ENCODE data around the gene SPATS2. TPM values are rescaled to one million over a fixed set of nuclear protein-coding genes. Genes with fewer than 3 reads are reported as not detected.
A peak's percentile ranks its signal among the peaks of the same experiment; 100 is the strongest.

The SPATS2 gene
- polyA plus RNA-seq (2012; ENCODE audit: insufficient read length, low read depth) = 21.9 TPM

DNA sequence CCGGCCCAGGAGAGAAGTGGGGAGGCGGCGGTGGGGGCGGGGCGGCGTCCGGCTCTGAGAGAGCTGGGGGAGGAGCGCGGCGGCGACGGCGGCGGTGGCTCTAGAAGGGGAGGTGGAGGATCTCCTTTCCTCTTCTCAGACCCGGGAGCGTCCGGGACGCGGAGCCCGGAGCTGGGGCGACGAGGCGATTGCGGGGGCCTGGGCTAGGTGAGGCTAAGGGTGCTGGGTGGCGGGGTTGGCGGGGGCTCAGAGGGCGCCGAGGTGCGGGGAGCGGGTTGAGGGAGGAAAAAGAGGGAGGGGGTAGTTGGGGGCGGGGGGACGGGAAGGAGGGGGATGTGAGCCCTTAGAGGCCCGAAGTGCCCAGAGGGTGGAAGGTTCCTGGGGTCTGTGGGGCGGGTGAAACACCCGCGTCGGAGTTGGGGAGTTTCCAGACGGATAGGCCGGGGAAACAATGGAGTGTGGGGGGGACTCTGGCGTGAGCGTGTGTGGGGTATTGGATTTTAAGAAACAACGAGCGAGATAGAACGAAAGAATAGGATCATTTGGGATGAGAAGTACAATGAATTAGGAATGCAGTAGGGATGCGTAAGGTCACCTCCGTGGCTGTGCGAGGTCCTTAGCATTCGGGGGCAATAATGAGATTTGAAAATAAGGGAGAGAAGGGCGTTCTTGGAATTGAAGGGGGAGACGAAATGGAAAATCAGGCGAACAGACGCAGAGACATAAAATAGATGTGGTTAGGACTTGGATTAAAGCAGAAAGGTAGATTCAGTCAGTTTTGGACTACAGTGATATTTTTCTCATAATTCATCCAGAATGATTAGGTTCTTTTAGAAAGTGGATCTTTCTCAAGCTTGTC, at the start of gene SPATS2:
Gene SPATS2, plus strand, starts transcription at position 82 of the 859 bp plus-strand sequence. CDS start 93,551 bp downstream, outside the sequence.
- TF ChIP-seq SIN3A (IDR thresholded peaks at IDR 0.05; ENCODE audit: borderline replicate concordance, insufficient read depth, low read length) (0 out of 2 replicates have a peak, but pooled peaks have one; percentile 32), TAF1 (IDR thresholded peaks at IDR 0.05; ENCODE audit: borderline replicate concordance, insufficient read depth, low read length) (no peak), REST (IDR thresholded peaks at IDR 0.05; ENCODE audit: insufficient read depth in 1 of 2, low read depth in 2 of 2, low read length in 2 of 2) (no peak; a peak in 1 of 4 replicates), POLR2AphosphoS5 (IDR thresholded peaks at IDR 0.05; ENCODE audit: low read depth, low read length) (no peak; the same call in 1 of the 2 replicates), FOXP2 (optimal IDR thresholded peaks at IDR 0.05; ENCODE audit: borderline replicate concordance, extremely low read depth, extremely low read length, insufficient read depth) (no peak)

DNA sequence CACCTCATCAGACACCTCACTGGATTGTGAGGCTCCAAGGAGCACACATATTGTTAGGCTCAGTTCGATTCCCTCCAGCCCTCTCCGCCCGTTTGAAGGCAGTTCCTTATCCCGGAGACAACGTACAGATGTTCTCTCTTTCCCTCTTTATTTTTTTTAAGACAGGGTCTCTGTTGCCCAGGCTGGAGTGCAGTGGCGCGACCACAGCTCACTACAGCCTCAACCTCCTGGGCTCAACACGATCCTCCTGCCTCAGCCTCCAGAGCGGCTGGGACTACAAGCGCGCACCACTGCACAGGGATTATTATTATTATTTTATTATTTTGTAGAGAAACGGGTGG, 44.9 kb upstream of the SPATS2 start:
- TF ChIP-seq POLR2AphosphoS5 (IDR thresholded peaks at IDR 0.05; ENCODE audit: low read depth, low read length) = no peak
- TF ChIP-seq FOXP2 (optimal IDR thresholded peaks at IDR 0.05; ENCODE audit: borderline replicate concordance, extremely low read depth, extremely low read length, insufficient read depth) = no peak
- no peak for TF ChIP-seq SIN3A (IDR thresholded peaks at IDR 0.05; ENCODE audit: borderline replicate concordance, insufficient read depth, low read length)
- TF ChIP-seq REST (IDR thresholded peaks at IDR 0.05; ENCODE audit: insufficient read depth in 1 of 2, low read depth in 2 of 2, low read length in 2 of 2) = no peak
- no peak for TF ChIP-seq TAF1 (IDR thresholded peaks at IDR 0.05; ENCODE audit: borderline replicate concordance, insufficient read depth, low read length)

DNA sequence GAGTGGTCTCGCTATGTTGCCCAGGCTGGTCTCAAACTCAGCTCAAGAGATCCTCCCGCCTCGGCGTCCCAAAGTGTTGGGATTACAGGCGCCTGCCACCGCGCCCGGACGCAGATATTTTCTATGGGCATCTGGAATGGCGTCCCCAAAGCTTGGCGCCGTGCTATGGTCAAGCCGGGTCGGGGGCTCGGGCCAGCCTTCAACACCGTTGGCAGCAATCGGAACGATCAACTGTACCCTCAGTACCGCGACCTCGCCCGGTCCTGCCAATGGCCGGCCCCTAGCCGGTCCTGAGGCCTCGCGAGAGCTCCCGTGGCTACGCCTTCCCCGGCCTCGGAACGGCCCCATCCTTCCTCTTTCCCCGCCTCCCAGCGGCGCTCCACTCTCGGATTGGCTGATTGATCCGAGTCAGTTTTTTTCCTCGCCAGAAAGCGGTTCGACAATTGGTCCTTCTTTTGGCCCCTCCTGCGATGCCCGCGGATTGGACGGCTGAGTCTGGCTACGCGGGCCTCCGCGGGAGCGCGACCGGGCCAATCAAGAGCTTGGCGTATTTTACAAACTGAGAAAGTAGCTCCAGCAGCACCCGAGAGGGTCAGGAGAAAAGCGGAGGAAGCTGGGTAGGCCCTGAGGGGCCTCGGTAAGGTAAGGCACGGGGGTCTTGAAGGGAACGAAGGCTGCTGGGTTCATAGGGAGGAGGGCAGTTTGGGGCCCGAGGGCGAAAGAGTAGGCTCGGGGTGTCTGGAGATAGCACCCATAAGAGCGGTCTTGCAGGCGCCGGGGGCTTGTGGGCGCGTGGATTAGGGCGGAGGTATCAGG, 44.3 kb upstream of the SPATS2 start, which contains the start of gene TROAP:
Gene TROAP, plus strand, starts transcription at position 548 of the 816 bp plus-strand sequence. CDS start 354 bp downstream, outside the sequence.
- TF ChIP-seq POLR2AphosphoS5 (IDR thresholded peaks at IDR 0.05; ENCODE audit: low read depth, low read length) = peak; percentile 84
- no peak for TF ChIP-seq FOXP2 (optimal IDR thresholded peaks at IDR 0.05; ENCODE audit: borderline replicate concordance, extremely low read depth, extremely low read length, insufficient read depth)
- TF ChIP-seq TAF1 (IDR thresholded peaks at IDR 0.05; ENCODE audit: borderline replicate concordance, insufficient read depth, low read length) = peak; percentile 94; the same call in 1 of the 2 replicates
- no peak for TF ChIP-seq REST (IDR thresholded peaks at IDR 0.05; ENCODE audit: insufficient read depth in 1 of 2, low read depth in 2 of 2, low read length in 2 of 2)
- TF ChIP-seq SIN3A (IDR thresholded peaks at IDR 0.05; ENCODE audit: borderline replicate concordance, insufficient read depth, low read length) = peak; percentile 36; the same call in 1 of the 2 replicates

DNA sequence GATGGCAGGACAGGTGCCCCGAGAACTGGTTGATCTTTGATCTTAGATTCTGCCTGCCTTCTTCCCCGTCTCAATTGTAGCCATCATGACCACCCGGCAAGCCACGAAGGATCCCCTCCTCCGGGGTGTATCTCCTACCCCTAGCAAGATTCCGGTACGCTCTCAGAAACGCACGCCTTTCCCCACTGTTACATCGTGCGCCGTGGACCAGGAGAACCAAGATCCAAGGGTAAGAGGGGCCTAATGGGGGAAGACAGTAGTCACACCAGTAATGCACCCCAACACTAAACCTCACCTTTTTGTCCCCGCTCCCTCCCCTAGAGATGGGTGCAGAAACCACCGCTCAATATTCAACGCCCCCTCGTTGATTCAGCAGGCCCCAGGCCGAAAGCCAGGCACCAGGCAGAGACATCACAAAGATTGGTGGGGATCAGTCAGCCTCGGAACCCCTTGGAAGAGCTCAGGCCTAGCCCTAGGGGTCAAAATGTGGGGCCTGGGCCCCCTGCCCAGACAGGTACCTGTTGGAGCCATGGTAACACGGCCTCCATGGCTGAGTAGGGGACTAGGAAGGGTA, 43.7 kb upstream of the SPATS2 start:
- TF ChIP-seq TAF1 (IDR thresholded peaks at IDR 0.05; ENCODE audit: borderline replicate concordance, insufficient read depth, low read length) (no peak), REST (IDR thresholded peaks at IDR 0.05; ENCODE audit: insufficient read depth in 1 of 2, low read depth in 2 of 2, low read length in 2 of 2) (no peak), SIN3A (IDR thresholded peaks at IDR 0.05; ENCODE audit: borderline replicate concordance, insufficient read depth, low read length) (no peak), FOXP2 (optimal IDR thresholded peaks at IDR 0.05; ENCODE audit: borderline replicate concordance, extremely low read depth, extremely low read length, insufficient read depth) (no peak)

All from PFSK-1 (cell line).